Endodermal cell (in vitro differentiated cells): ENCODE results near the gene RCSD1. TPM values are rescaled to one million over a fixed set of nuclear protein-coding genes. Genes with fewer than 3 reads are reported as not detected.
A peak's percentile ranks its signal among the peaks of the same experiment; 100 is the strongest.

ENCODE experiments used
- DNase-seq: peaks from one replicate; pipeline ENCODE4 v3.0.0-alpha.2; 2017
- H3K27ac ChIP-seq: 2 replicates; pipeline ENCODE4 v1.5.1; 2013; ENCODE audit warnings: mild to moderate bottlenecking, low read depth, low read length, moderate library complexity
- H3K27me3 ChIP-seq: 2 replicates; pipeline ENCODE4 v1.6.1; 2013; ENCODE audit warnings: mild to moderate bottlenecking, low read length, moderate library complexity; ENCODE audit not compliant: insufficient read depth, control insufficient read depth, poor library complexity, severe bottlenecking
- H3K36me3 ChIP-seq: 2 replicates; pipeline ENCODE4 v1.7.0; 2013; ENCODE audit warnings: mild to moderate bottlenecking, low read length, moderate library complexity; ENCODE audit not compliant: control insufficient read depth, insufficient read depth
- H3K4me1 ChIP-seq: one replicate; pipeline ENCODE4 v1.7.0; 2013; ENCODE audit warnings: low read length; ENCODE audit not compliant: control insufficient read depth, insufficient read depth
- H3K4me3 ChIP-seq: 2 replicates; pipeline ENCODE4 v1.5.1; 2013; ENCODE audit warnings: mild to moderate bottlenecking, low read length, moderate library complexity
- H3K9ac ChIP-seq: 2 replicates; pipeline ENCODE4 v1.6.1; 2013; ENCODE audit warnings: mild to moderate bottlenecking, low read length, moderate library complexity; ENCODE audit not compliant: poor library complexity, severe bottlenecking; ENCODE audit errors: extremely low read depth
- H3K9me3 ChIP-seq: 2 replicates; pipeline ENCODE4 v1.6.1; 2013; ENCODE audit warnings: mild to moderate bottlenecking, low read length, moderate library complexity; ENCODE audit not compliant: control insufficient read depth
- H3K27ac Mint-ChIP-seq: 2 replicates; pipeline ENCODE4 v1.8.0; 2020; ENCODE audit warnings: mixed read lengths
- H3K27me3 Mint-ChIP-seq: 2 replicates; pipeline ENCODE4 v1.8.0; 2021; ENCODE audit warnings: mild to moderate bottlenecking, mixed read lengths; ENCODE audit not compliant: insufficient read depth
- H3K36me3 Mint-ChIP-seq: 2 replicates; pipeline ENCODE4 v1.8.0; 2020; ENCODE audit warnings: low read depth, mixed read lengths
- H3K4me1 Mint-ChIP-seq: 2 replicates; pipeline ENCODE4 v1.8.0; 2020; ENCODE audit warnings: mixed read lengths
- H3K4me3 Mint-ChIP-seq: 2 replicates; pipeline ENCODE4 v1.8.0; 2020; ENCODE audit warnings: mild to moderate bottlenecking, moderate library complexity, mixed read lengths
- H3K9me3 Mint-ChIP-seq: 2 replicates; pipeline ENCODE4 v1.8.0; 2020; ENCODE audit warnings: mild to moderate bottlenecking, mixed read lengths
- CTCF ChIP-seq: fragments of 200-600 bp; sonication (generic); conservative IDR thresholded peaks from 2 replicates; pipeline ENCODE4 v1.5.0; 2021; ENCODE audit warnings: antibody characterized with exemption, mild to moderate bottlenecking
- whole genome bisulfite sequencing, 2 experiments: methylation state at CpG; one replicate each; pipeline versions ENCODE4 v1.1.5 to v1.1.7; 2013; ENCODE audit warnings: missing lambda C conversion rate in 2 of 2, mixed read lengths in 1 of 2; ENCODE audit not compliant: insufficient coverage in 1 of 2, insufficient read length in 1 of 2; 5-methylcytosine and 5-hydroxymethylcytosine counted together
- total RNA-seq, 2 donors: library from RNA; stranded (reverse); fragmentation: NEBNext Ultra II Directional in 1 of 2; extraction: Animal tissue kit (Norgen Biotek cat#: 25700) in 1 of 2; gene quantifications; 2 replicates in 1 of 2; 3 replicates in 1 of 2; pipeline ENCODE4 v1.2.1, GENCODE V29; 2021

Gene RCSD1
- total RNA-seq, 2 donors from 2014 or later = 0.11 to 0.29 TPM

- H3K4me3 Mint-ChIP-seq = no peak overlapping the region
- Histone ChIP-seq H3K27me3 (no peaks in the 10 kb centered on the region), H3K36me3 (no peaks in the 10 kb centered on the region), H3K27ac (no peak overlapping the region), H3K9ac (no peak overlapping the region), H3K4me1 (peaks cover 4% of the 10 kb centered on the region), H3K9me3 (peaks cover 11% of the 10 kb centered on the region), H3K4me3 (no peak overlapping the region)
- no peak for TF ChIP-seq CTCF
- no peak overlapping the region for H3K27ac Mint-ChIP-seq
- 93 to 96% methylated on average over 8 of the region's 8 CpGs for whole genome bisulfite sequencing, 2 experiments
- H3K27me3 Mint-ChIP-seq = no peaks in the 10 kb centered on the region
- no peak for DNase-seq
- peaks cover 21% of the 10 kb centered on the region for H3K4me1 Mint-ChIP-seq
- H3K36me3 Mint-ChIP-seq = no peaks in the 10 kb centered on the region
- H3K9me3 Mint-ChIP-seq = peaks cover 22% of the 10 kb centered on the region
These were observed 13.5 kb upstream of the RCSD1 start for GRCh38 chr1:167616521-167616920.

GRCh38 chr1:167617153-167618147 is 12.6 kb upstream of the RCSD1 start:
- no peak for TF ChIP-seq CTCF
- peaks cover 4% of the 10 kb centered on the region for H3K4me1 ChIP-seq
- Mint-ChIP-seq H3K36me3 (no peaks in the 10 kb centered on the region), H3K4me3 (no peak overlapping the region), H3K9me3 (peaks cover 22% of the 10 kb centered on the region), H3K27me3 (no peaks in the 10 kb centered on the region), H3K27ac (no peak overlapping the region), H3K4me1 (peaks cover 21% of the 10 kb centered on the region)
- H3K4me3 ChIP-seq = no peak overlapping the region
- H3K36me3 ChIP-seq = no peaks in the 10 kb centered on the region
- no peak overlapping the region for H3K9ac ChIP-seq
- DNase-seq = peak; percentile 79
- peaks cover 11% of the 10 kb centered on the region for H3K9me3 ChIP-seq
- 68 to 100% methylated on average over 1 to 8 of the region's 8 CpGs for WGBS, 2 experiments
- H3K27me3 ChIP-seq = no peaks in the 10 kb centered on the region
- no peak overlapping the region for H3K27ac ChIP-seq

GRCh38 chr1:167618366-167618765 is 11.7 kb upstream of the RCSD1 start:
- Mint-ChIP-seq H3K27me3 (peaks cover 3% of the 10 kb centered on the region), H3K27ac (no peak overlapping the region), H3K4me3 (no peak overlapping the region), H3K36me3 (no peaks in the 10 kb centered on the region), H3K4me1 (peaks cover 21% of the 10 kb centered on the region), H3K9me3 (peaks cover 19% of the 10 kb centered on the region)
- Histone ChIP-seq H3K9ac (no peak overlapping the region), H3K36me3 (no peaks in the 10 kb centered on the region), H3K4me1 (peaks cover 4% of the 10 kb centered on the region), H3K9me3 (peaks cover 11% of the 10 kb centered on the region), H3K27me3 (no peaks in the 10 kb centered on the region), H3K27ac (no peak overlapping the region), H3K4me3 (no peak overlapping the region)
- 85 to 93% methylated on average over 13 of the region's 13 CpGs for WGBS, 2 experiments
- DNase-seq = peak; percentile 50
- no peak for TF ChIP-seq CTCF
